SK-MEL-5 (cell line): ENCODE results near the gene PCNX3. TPM values are rescaled to one million over a fixed set of nuclear protein-coding genes. Genes with fewer than 3 reads are reported as not detected.
"Not testable (repeated sequence)": the region's sequence is repeated elsewhere in the genome, so short reads cannot be mapped to it uniquely, and the experiment has no call there.

Source experiments
- DNase-seq: peaks from one replicate; pipeline ENCODE4 v3.0.0-alpha.2; 2016; ENCODE audit warnings: low read depth, low spot score
- in situ Hi-C: cut with HindIII; loops from 2 replicates; pipeline ENCODE4 v1.10.0; 2016; ENCODE audit warnings: low sequenced_read_pairs, high pct_unique_total_duplicates, low pct_unique_long_range_greater_than_20kb
- total RNA-seq: library from RNA; depleted of rRNA; stranded (reverse); fragments of >200 nt; shearing (Covaris generic); gene quantifications from 2 replicates; pipeline ENCODE4 v1.2.3, GENCODE V29; 2014

Gene PCNX3
- total RNA-seq, 1 experiment from 2014 or later = 11.3 TPM

GRCh38 chr11:65625628-65626342, 10.2 kb downstream of the PCNX3 start:
- peak; percentile 68 for DNase-seq
- in situ Hi-C loops = no loop called here

GRCh38 chr11:65627202-65627601, 11.6 kb downstream of the PCNX3 start:
- no peak for DNase-seq
- in situ Hi-C loops = no loop called here

DNA sequence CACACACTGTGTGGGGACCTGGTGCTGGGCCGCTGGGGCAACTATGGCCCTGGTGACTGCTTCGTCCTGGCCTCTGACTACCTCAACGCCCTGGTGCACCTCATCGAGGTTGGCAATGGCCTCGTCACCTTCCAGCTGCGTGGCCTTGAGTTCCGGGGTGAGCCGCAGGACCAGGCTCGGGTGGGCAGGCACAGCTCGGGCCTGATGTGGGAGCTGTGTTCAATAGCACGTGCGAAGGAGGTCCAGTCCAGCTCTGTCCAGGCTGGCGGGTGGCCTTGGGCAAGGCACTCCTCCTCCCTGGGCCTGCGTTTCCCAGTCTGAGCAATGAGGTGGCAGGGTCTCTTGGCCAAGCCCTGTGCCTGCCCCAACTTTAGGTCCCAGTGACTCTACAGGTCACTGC, 14.0 kb downstream of the PCNX3 start:
- DNase-seq = no peak
- in situ Hi-C loops = no loop called here

DNA sequence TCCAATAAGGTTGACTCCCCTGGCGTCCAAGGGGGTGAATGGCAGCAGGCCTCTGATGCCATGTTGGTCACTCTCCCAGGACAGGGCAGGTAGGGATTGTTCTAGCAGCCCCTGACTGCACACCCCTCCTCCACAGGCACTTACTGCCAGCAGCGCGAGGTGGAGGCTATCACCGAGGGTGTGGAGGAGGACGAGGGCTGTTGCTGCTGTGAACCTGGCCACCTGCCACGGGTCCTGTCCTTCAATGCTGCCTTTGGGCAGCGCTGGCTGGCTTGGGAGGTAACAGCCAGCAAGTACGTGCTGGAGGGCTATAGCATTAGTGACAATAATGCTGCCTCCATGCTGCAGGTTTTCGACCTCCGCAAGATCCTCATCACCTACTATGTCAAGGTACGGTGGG, 14.6 kb downstream of the PCNX3 start:
- no peak for DNase-seq
- in situ Hi-C loops = no loop called here

GRCh38 chr11:65633390-65634108, 18.0 kb downstream of the PCNX3 start:
- DNase-seq = no peak
- in situ Hi-C loops = no loop called here

GRCh38 chr11:65634109-65634436, 18.5 kb downstream of the PCNX3 start:
- in situ Hi-C loops = no loop called here
- no peak for DNase-seq

GRCh38 chr11:65634440-65634839, 18.9 kb downstream of the PCNX3 start:
- in situ Hi-C loops = no loop called here
- DNase-seq = no peak

DNA sequence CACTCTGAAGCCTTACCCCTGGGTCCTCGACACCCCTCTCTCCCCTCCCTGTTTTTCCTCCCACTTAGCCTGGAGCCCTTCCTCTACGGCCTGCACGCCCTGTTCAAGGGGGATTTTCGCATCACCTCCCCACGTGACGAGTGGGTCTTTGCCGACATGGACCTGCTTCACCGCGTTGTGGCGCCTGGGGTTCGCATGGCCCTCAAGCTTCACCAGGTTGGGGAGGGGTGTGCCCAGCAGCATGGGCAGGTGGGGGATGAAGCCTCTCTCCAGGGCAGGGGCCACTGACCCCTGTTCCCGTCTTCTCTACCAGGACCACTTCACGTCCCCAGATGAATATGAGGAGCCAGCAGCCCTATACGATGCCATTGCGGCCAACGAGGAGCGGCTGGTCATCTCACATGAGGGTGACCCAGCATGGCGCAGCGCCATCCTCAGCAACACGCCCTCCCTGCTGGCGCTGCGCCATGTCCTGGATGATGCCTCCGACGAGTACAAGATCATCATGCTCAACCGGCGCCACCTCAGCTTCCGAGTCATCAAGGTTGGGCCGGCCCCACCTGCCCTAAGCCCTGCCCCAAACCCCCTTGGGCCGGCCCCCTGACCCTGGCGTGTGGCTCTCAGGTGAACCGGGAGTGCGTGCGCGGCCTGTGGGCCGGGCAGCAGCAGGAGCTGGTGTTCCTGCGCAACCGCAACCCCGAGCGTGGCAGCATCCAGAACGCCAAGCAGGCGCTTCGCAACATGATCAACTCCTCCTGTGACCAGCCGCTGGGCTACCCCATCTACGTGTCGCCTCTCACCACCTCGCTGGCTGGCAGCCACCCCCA, 19.5 kb downstream of the PCNX3 start:
- no peak for DNase-seq
- in situ Hi-C loops = no loop called here

DNA sequence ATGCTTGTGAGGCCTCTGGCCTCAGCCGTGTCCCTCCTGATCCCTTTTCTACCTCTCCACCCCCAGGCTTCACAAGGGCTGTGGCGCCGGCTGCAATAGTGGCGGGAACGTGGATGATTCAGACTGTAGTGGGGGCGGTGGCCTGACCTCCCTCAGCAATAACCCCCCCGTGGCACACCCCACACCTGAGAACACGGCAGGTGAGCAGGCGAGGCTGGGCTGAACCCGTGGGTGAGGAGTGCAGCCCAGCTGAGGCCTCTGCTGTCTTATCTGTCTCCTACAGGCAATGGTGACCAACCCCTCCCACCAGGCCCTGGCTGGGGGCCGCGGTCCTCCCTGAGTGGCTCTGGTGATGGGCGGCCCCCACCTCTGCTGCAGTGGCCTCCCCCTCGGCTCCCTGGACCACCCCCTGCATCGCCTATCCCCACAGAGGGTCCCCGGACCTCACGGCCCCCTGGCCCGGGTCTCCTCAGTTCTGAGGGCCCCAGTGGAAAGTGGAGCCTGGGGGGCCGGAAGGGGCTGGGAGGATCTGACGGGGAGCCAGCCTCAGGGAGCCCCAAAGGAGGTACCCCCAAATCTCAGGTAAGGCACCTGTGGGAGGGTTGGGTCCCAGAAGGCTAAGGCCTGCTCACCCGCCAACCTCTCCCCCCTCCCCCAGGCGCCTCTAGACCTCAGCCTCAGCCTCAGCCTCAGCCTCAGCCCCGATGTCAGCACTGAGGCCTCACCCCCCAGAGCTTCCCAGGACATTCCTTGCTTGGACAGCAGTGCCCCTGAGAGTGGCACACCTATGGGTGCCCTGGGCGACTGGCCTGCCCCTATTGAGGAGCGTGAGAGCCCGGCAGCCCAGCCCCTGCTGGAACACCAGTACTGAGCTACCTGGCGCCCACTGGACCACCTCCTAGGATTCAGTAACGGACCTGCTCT, 20.8 kb downstream of the PCNX3 start:
- in situ Hi-C loops = no loop called here
- DNase-seq = no peak

DNA sequence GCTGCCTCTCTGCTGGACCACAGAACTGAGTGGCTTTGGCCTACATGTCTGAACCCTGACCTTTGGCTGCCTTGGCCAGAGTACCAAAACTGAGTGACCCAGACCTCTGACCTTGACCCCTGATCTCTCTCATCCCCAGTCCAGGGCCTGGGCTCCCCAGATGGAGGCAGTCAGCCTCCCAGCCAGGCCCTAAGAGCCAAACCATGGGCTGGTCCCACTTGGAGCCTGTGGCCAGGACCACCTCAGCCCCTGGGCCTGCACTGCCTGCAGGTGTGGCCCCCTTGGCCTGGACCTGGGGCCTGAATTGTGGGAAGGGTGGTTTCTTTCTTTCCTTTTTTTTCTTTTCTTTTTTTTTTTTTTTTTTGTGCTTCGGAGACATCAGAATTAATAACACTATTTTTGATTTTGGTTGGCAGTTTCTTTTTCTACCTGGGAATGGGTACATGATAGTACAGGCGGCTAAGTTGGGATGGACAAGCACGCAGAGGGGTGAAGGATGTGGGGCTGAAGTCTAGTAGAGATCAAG, 21.5 kb downstream of the PCNX3 start:
- in situ Hi-C loops = no loop called here
- no peak for DNase-seq

GRCh38 chr11:65637794-65638419, 22.3 kb downstream of the PCNX3 start, which contains the start of gene SIPA1:
Gene SIPA1, plus strand, starts transcription at chr11:65638101. Its CDS starts 2,821 bp downstream, at chr11:65640922.
- in situ Hi-C loops = no loop called here

DNA sequence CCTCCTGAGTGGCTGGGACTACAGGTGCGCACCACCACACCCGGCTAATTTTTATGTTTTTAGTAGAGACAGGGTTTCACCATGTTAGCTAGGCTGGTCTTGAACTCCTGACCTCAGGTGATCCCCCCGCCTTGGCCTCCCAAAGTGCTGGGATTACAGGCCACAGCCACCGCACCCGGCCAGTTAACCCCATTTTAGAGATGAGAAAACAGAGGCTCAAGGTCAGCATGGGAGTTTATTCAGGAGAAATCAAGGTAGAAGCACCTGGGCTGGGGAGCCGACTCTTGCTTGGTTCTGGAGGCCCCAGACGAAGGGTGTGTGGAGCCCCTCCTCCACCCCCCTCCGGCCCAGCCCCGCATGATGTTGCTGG, 23.6 kb downstream of the PCNX3 start:
- in situ Hi-C loops, DNase-seq: not testable (repeated sequence)

More at GRCh38 chr11:65637794-65638419, 22.3 kb downstream of the PCNX3 start, which contains the start of gene SIPA1:
- peak; percentile 87 for DNase-seq

DNA sequence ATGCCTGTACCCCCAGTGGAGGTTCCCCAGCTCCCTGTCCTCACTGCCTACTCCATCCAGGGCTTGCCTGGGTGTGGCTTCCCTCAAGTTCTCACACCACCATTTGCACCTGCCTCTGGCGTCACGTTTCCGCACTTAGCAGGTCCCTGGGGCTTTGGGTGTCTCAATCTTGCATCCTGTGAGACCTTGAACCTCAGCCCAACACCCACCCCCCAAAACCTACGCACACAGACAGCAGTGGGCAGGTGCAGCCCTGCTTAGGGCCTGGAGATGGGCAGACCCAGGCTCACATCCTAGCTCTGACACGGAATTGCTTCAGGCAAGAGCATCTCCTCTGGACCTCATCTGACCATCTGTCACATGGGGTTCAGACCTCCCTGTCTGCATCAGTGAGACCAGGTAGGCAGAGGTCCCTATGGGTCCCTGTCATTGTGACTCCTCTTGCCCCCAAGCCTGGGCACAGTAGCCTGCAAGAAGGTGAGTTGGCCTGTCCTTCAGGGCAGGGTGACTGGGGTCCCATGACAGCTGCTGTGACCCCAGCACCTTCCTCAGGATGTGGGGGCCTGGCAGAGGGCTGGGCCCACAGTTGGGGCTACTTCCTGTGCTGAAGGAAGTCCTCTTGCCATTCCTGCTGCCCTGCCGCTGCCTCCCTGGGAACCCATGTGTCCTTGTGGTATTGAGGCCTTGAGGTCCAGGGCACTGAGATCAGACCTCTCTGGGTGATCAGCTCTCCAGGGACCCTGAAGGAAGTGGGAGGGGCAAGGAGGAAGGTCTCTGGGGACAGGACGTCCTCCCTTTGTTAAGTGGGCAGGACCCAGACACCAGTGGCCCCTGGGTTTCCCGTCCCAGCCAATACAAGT, 24.3 kb downstream of the PCNX3 start:
- in situ Hi-C loops = no loop called here
- no peak for DNase-seq

GRCh38 chr11:65640483-65641296, 25.1 kb downstream of the PCNX3 start:
- no peak for DNase-seq
- in situ Hi-C loops = no loop called here

DNA sequence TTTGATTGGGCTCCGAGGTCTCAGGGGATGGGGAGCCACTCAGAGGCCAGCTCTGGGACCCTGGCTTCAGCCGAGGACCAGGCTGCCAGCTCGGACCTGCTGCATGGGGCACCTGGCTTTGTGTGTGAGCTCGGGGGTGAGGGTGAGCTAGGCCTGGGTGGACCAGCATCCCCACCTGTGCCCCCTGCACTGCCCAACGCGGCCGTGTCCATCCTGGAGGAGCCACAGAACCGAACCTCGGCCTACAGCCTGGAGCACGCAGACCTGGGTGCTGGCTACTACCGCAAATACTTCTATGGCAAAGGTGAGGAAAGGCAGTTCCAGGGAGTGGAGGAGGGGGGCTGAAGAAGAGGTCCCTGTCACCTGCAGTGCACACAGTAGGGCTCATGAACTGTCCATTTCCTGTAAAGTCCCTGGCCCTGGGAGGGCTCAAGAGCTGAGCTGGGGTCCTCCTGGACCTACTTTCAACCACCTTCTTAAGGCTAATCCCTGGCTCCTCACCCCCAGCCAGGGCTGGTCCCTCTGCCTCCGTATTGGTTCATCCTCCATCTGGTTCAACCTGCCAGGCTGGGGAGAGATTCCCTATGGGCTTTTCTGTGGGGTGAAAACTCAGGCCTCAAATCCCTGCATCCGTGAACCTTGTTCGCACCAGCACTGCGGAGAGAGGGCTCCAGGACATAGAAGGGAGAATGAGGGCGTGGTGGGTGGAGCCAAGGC, 25.9 kb downstream of the PCNX3 start:
- in situ Hi-C loops = no loop called here
- DNase-seq = no peak
